Measurements from ENCODE around the gene HOXC12.

DNA sequence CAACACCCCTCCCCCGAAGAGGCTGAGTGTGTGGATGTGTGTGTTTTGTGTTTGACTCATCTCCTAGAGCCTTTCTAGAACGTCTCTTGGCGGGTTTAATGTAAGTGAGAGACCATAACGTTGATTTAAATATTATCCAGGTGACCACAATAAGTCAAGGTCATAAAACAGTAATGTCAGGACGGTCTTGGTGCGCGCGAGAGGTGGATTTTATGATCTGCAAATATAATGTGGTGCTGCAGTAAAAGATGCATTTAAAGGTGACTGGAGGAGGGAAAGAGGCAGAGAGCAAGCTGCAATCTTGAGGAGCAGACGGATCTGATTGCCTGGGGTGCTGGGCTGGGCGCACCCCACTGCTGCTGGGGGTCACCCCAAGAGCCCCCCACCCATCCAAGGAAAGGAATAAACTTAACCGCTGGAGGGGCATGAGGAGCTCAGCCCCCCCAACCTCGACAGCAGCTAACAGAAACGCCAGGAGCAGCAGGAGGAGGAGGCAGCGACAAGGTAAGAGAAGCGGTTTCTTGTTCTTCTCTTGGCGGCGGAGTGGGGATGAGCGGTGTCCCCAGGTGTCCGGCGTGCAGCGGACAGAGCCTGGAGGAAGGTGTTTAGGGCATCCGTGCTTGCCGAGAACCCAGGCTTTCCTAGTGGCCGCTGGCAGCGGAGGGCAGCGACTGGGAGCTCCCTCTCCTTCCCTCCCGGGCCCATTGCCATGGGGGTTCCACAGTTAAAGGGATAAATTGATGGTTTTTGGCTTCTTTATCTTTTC is 35.8 kb downstream of the HOXC12 start:
- TF ChIP-seq, protein P1, sequence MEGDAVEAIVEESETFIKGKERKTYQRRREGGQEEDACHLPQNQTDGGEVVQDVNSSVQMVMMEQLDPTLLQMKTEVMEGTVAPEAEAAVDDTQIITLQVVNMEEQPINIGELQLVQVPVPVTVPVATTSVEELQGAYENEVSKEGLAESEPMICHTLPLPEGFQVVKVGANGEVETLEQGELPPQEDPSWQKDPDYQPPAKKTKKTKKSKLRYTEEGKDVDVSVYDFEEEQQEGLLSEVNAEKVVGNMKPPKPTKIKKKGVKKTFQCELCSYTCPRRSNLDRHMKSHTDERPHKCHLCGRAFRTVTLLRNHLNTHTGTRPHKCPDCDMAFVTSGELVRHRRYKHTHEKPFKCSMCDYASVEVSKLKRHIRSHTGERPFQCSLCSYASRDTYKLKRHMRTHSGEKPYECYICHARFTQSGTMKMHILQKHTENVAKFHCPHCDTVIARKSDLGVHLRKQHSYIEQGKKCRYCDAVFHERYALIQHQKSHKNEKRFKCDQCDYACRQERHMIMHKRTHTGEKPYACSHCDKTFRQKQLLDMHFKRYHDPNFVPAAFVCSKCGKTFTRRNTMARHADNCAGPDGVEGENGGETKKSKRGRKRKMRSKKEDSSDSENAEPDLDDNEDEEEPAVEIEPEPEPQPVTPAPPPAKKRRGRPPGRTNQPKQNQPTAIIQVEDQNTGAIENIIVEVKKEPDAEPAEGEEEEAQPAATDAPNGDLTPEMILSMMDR (IDR thresholded peaks at IDR 0.05) = no peak
- TF ChIP-seq POLR2A (IDR thresholded peaks at IDR 0.05) = no peak

Data from right lobe of liver (tissue), 4 donors.